B cell (primary cell): ENCODE data around the gene PPEF1. TPM values are rescaled to one million over a fixed set of nuclear protein-coding genes. Genes with fewer than 3 reads are reported as not detected.

Experiments used
- ATAC-seq: fragments of 200-7000 bp; cut with Tn5 transposase; one replicate; pipeline ENCODE4 v1.10.0; 2021; ENCODE audit warnings: low read depth, mild to moderate bottlenecking, moderate number of reproducible peaks, moderate library complexity
- CTCF ChIA-PET: fragments of 350-600 bp; sonication (Branson Sonifier 250); formaldehyde crosslinking; loops from one replicate; lab custom pipeline; 2021; ENCODE audit warnings: antibody characterized with exemption, inconsistent platforms; lab: Charles Lee
- POLR2A ChIA-PET: fragments of 350-600 bp; sonication (Branson Sonifier 250); formaldehyde crosslinking; loops from one replicate; lab custom pipeline; 2021; ENCODE audit warnings: antibody characterized with exemption; lab: Charles Lee
- DNase-seq: peaks from one replicate; pipeline ENCODE4 v3.0.0; 2013
- H2AFZ ChIP-seq: 2 replicates; pipeline ENCODE4 v1.6.1; 2012; ENCODE audit warnings: mild to moderate bottlenecking, low read depth, low read length; ENCODE audit not compliant: insufficient read depth, poor library complexity, severe bottlenecking
- H3K27ac ChIP-seq, 2 donors: 1 replicate in 1 of 2; 2 replicates in 1 of 2; pipeline ENCODE4 v1.5.1; 2012 to 2013; ENCODE audit warnings: low read length in 2 of 2, mild to moderate bottlenecking in 2 of 2, moderate library complexity in 1 of 2
- H3K27me3 ChIP-seq, 4 experiments: fragments of 200-600 bp in 1 of 4; sonication (generic) in 1 of 4; replicated peaks in 1 of 4; 1 replicate in 2 of 4; 2 replicates in 2 of 4; pipeline versions ENCODE4 v1.6.1 to v1.7.0; 2013 to 2016; ENCODE audit warnings: low read length in 3 of 4, mild to moderate bottlenecking in 2 of 4, mixed read lengths in 1 of 4, moderate library complexity in 1 of 4; ENCODE audit not compliant: insufficient read depth in 4 of 4, control insufficient read depth in 3 of 4; ENCODE audit errors: control extremely low read depth in 1 of 4
- H3K36me3 ChIP-seq, 2 experiments: replicated peaks in 1 of 2; 1 replicate in 1 of 2; 2 replicates in 1 of 2; pipeline versions ENCODE4 v1.6.1 to v1.7.1; 2013; ENCODE audit warnings: low read length in 1 of 2; ENCODE audit not compliant: insufficient read depth in 2 of 2, control insufficient read depth in 1 of 2; ENCODE audit errors: control extremely low read depth in 1 of 2, extremely low read depth in 1 of 2
- H3K4me1 ChIP-seq, 2 donors: fragments of 200-600 bp in 1 of 2; sonication (generic) in 1 of 2; 1 replicate in 1 of 2; 2 replicates in 1 of 2; pipeline versions ENCODE4 v1.5.1 to v1.6.1; 2013 to 2017; ENCODE audit warnings: low read length in 2 of 2; ENCODE audit not compliant: control insufficient read depth in 2 of 2, insufficient read depth in 2 of 2
- H3K4me2 ChIP-seq: replicated peaks from 2 replicates; pipeline ENCODE3; 2012; ENCODE audit warnings: mild to moderate bottlenecking, low read depth, low read length; ENCODE audit not compliant: poor library complexity, severe bottlenecking
- H3K4me3 ChIP-seq, 5 experiments: fragments of 200-600 bp in 1 of 5; sonication (generic) in 1 of 5; 1 replicate in 3 of 5; 2 replicates in 2 of 5; pipeline versions ENCODE4 v1.5.1 to v1.7.0; 2011 to 2016; ENCODE audit warnings: low read length in 4 of 5, mild to moderate bottlenecking in 4 of 5, low read depth in 2 of 5, control low read depth in 1 of 5, moderate library complexity in 1 of 5; ENCODE audit not compliant: insufficient read depth in 1 of 5; ENCODE audit errors: control extremely low read depth in 1 of 5, extremely low read depth in 1 of 5
- H3K79me2 ChIP-seq: fragments of 200-600 bp; sonication (generic); one replicate; pipeline ENCODE4 v1.6.0; 2016; ENCODE audit warnings: low read length; ENCODE audit not compliant: control insufficient read depth, insufficient read depth
- H3K9ac ChIP-seq: fragments of 200-600 bp; sonication (generic); 2 replicates; pipeline ENCODE4 v1.6.1; 2017; ENCODE audit warnings: mild to moderate bottlenecking, low read length, moderate library complexity
- H3K9me3 ChIP-seq, 3 donors: one replicate each; pipeline versions ENCODE4 v1.6.1 to v1.7.1; 2013; ENCODE audit warnings: low read length in 2 of 3; ENCODE audit not compliant: control insufficient read depth in 2 of 3, insufficient read depth in 1 of 3; ENCODE audit errors: control extremely low read depth in 1 of 3
- H4K20me1 ChIP-seq: 2 replicates; pipeline ENCODE4 v1.6.0; 2012; ENCODE audit warnings: mild to moderate bottlenecking, low read length; ENCODE audit not compliant: insufficient read depth, control insufficient read depth, poor library complexity, severe bottlenecking
- H3K27ac Mint-ChIP-seq: one replicate; pipeline ENCODE4 v1.8.0; 2021; ENCODE audit warnings: mixed read lengths
- H3K27me3 Mint-ChIP-seq: one replicate; pipeline ENCODE4 v1.8.0; 2021; ENCODE audit warnings: mixed read lengths
- H3K4me1 Mint-ChIP-seq: one replicate; pipeline ENCODE4 v1.8.0; 2021; ENCODE audit warnings: mixed read lengths
- H3K4me3 Mint-ChIP-seq: one replicate; pipeline ENCODE4 v1.8.0; 2021; ENCODE audit warnings: mixed read lengths
- H3K9me3 Mint-ChIP-seq: one replicate; pipeline ENCODE4 v1.8.0; 2022; ENCODE audit warnings: mixed read lengths; ENCODE audit not compliant: insufficient read depth
- CTCF ChIP-seq: fragments of 200-600 bp; IDR thresholded peaks from one replicate; pipeline ENCODE4 v1.8.0; 2022; ENCODE audit warnings: antibody characterized with exemption, mild to moderate bottlenecking
- EZH2 ChIP-seq: IDR thresholded peaks from 2 replicates; pipeline ENCODE4 v1.6.1; 2012; ENCODE audit warnings: borderline replicate concordance, low read depth, mild to moderate bottlenecking, moderate library complexity, low read length; ENCODE audit not compliant: insufficient read depth, poor library complexity, severe bottlenecking
- WGBS: methylation state at CpG from one replicate; pipeline ENCODE4 v1.1.5; 2013; ENCODE audit warnings: missing lambda C conversion rate; ENCODE audit not compliant: insufficient coverage; 5-methylcytosine and 5-hydroxymethylcytosine counted together
- intact Hi-C: fragments of 100-400 bp; cut with micrococcal nuclease; formaldehyde crosslinking; loops from one replicate; pipeline ENCODE4 v1.10.0; 2022
- polyA plus RNA-seq: library from polyadenylated mRNA; depleted of rRNA; stranded (reverse); fragments of >200 nt; gene quantifications from 2 replicates; pipeline ENCODE4 v1.2.3, GENCODE V29; 2012
- total RNA-seq, 2 donors: library from RNA; stranded (reverse); fragments of 120-200 nt in 1 of 2; gene quantifications; 1 replicate in 1 of 2; 2 replicates in 1 of 2; pipeline versions ENCODE4 v1.2.3 to v1.2.4, GENCODE V29; 2013 to 2022

The PPEF1 gene
- total and polyA plus RNA-seq, 2 donors (not counting 1 experiment from before 2014, with no cell fraction given), result 0.22 to 0.52 TPM

GRCh38 chrX:18676050-18676449 lies 31.4 kb upstream of the PPEF1 start:
- H3K79me2 ChIP-seq, result no peaks in the 10 kb centered on the region
- peaks cover 10% of the 10 kb centered on the region for H3K4me1 Mint-ChIP-seq
- no peaks in the 10 kb centered on the region for H3K9me3 Mint-ChIP-seq
- ChIA-PET CTCF (no interaction called here), POLR2A (no interaction called here)
- H2AFZ ChIP-seq, result no peak overlapping the region
- H3K27me3 Mint-ChIP-seq, result no peaks in the 10 kb centered on the region
- no peak overlapping the region for H3K4me3 ChIP-seq
- no peaks in the 10 kb centered on the region for H3K9me3 ChIP-seq
- no peak overlapping the region for H3K4me2 ChIP-seq
- H3K27me3 ChIP-seq, result no peaks in the 10 kb centered on the region
- intact Hi-C loops, result loop anchor here (5.0 to 10.0 kb wide), 4 partner anchors 669 to 1589 kb away; partner anchors contain the start of genes EIF1AX, PDHA1, RPS6KA3 and SCML1
- H3K4me3 Mint-ChIP-seq, result peak overlapping the region; percentile 50
- H3K27ac ChIP-seq, result no peak overlapping the region
- DNase-seq (peak; percentile 11), ATAC-seq (no peak)
- no peaks in the 10 kb centered on the region for H3K36me3 ChIP-seq
- TF ChIP-seq EZH2 (no peak), CTCF (no peak)
- 100% methylated on average over 4 of the region's 10 CpGs for WGBS
- no peaks in the 10 kb centered on the region for H3K4me1 ChIP-seq
- no peak overlapping the region for H3K9ac ChIP-seq
- no peaks in the 10 kb centered on the region for H4K20me1 ChIP-seq
- H3K27ac Mint-ChIP-seq, result peak overlapping the region; percentile 96

GRCh38 chrX:18676470-18676869 lies 31.0 kb upstream of the PPEF1 start:
- no peaks in the 10 kb centered on the region for H3K79me2 ChIP-seq

More at GRCh38 chrX:18676470-18676869, 31.0 kb upstream of the PPEF1 start:
- ATAC-seq (no peak), DNase-seq (no peak)
- H3K9me3 ChIP-seq, result no peaks in the 10 kb centered on the region
- H3K36me3 ChIP-seq, result no peaks in the 10 kb centered on the region
- H3K9ac ChIP-seq, result no peak overlapping the region
- intact Hi-C loops, result loop anchor here (5.0 to 10.0 kb wide), 4 partner anchors 668 to 1588 kb away; partner anchors contain the start of genes EIF1AX, PDHA1, RPS6KA3 and SCML1
- H3K4me1 ChIP-seq, result no peaks in the 10 kb centered on the region
- no peak overlapping the region for H2AFZ ChIP-seq
- Mint-ChIP-seq H3K4me1 (peaks cover 10% of the 10 kb centered on the region), H3K4me3 (no peak overlapping the region), H3K27me3 (no peaks in the 10 kb centered on the region), H3K27ac (no peak overlapping the region), H3K9me3 (no peaks in the 10 kb centered on the region)
- ChIA-PET CTCF (no interaction called here), POLR2A (no interaction called here)
- H3K4me2 ChIP-seq, result no peak overlapping the region
- no peak overlapping the region for H3K4me3 ChIP-seq
- H4K20me1 ChIP-seq, result no peaks in the 10 kb centered on the region
- no peak overlapping the region for H3K27ac ChIP-seq
- H3K27me3 ChIP-seq, result no peaks in the 10 kb centered on the region
- 94% methylated on average over 5 of the region's 11 CpGs for WGBS
- TF ChIP-seq CTCF (no peak), EZH2 (no peak)
